Fibroblast of the aortic adventitia (primary cell): ENCODE data around the gene AMH. TPM values are rescaled to one million over a fixed set of nuclear protein-coding genes. Genes with fewer than 3 reads are reported as not detected.

Experiments used
- DNase-seq: peaks from one replicate; pipeline ENCODE4 v3.0.0-alpha.2; 2010; ENCODE audit warnings: low read depth
- H3K4me3 ChIP-seq: 2 replicates; pipeline ENCODE4 v1.5.1; 2011; ENCODE audit warnings: low read depth, mild to moderate bottlenecking, control low read depth, low read length, moderate library complexity
- total RNA-seq: library from RNA; depleted of rRNA; stranded (reverse); fragments of >200 nt; gene quantifications from 2 replicates; pipeline ENCODE4 v1.2.3, GENCODE V29; 2012; ENCODE audit warnings: low replicate concordance
- TF ChIP-seq, protein P1 (sequence below): IDR thresholded peaks from 2 replicates; pipeline ENCODE4 v1.5.1; 2011; ENCODE audit warnings: mild to moderate bottlenecking, low read length, control low read depth, inconsistent platforms; ENCODE audit not compliant: insufficient read depth

The AMH gene
- total RNA-seq, 1 donor, result 0.81 TPM

GRCh38 chr19:2239771-2240770 lies 9.1 kb upstream of the AMH start:
- peak; percentile 39 for DNase-seq
- TF ChIP-seq, protein P1, sequence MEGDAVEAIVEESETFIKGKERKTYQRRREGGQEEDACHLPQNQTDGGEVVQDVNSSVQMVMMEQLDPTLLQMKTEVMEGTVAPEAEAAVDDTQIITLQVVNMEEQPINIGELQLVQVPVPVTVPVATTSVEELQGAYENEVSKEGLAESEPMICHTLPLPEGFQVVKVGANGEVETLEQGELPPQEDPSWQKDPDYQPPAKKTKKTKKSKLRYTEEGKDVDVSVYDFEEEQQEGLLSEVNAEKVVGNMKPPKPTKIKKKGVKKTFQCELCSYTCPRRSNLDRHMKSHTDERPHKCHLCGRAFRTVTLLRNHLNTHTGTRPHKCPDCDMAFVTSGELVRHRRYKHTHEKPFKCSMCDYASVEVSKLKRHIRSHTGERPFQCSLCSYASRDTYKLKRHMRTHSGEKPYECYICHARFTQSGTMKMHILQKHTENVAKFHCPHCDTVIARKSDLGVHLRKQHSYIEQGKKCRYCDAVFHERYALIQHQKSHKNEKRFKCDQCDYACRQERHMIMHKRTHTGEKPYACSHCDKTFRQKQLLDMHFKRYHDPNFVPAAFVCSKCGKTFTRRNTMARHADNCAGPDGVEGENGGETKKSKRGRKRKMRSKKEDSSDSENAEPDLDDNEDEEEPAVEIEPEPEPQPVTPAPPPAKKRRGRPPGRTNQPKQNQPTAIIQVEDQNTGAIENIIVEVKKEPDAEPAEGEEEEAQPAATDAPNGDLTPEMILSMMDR, result no peak
- peak overlapping the region; percentile 69 for H3K4me3 ChIP-seq

GRCh38 chr19:2240881-2241760 lies 8.0 kb upstream of the AMH start:
- no peak for DNase-seq
- H3K4me3 ChIP-seq, result peak overlapping the region; percentile 69
- TF ChIP-seq, protein P1, result no peak

GRCh38 chr19:2242092-2242537 lies 7.0 kb upstream of the AMH start:
- TF ChIP-seq, protein P1, result no peak
- H3K4me3 ChIP-seq, result no peak overlapping the region
- no peak for DNase-seq

DNA sequence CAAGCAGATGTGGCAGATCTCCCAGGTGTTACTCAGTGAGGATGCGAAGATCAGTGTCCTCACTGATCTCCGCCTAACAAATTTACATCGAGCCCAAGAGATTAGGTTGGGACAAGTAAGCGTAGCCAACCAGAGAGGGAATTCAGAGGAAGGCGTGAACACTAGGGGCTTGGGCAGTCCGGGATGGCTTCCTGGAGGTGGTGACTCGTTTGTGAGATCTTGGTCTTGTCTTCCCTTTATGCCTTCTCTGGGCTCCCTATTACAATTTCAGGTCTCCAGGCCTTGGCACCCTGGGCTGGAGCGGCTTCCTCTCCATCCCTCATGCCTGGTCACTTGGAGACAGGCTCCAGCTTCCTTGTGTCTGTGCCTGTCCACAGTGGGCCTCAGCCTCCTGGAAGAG lies 6.3 kb upstream of the AMH start:
- TF ChIP-seq, protein P1, result no peak
- no peak overlapping the region for H3K4me3 ChIP-seq
- DNase-seq, result no peak

DNA sequence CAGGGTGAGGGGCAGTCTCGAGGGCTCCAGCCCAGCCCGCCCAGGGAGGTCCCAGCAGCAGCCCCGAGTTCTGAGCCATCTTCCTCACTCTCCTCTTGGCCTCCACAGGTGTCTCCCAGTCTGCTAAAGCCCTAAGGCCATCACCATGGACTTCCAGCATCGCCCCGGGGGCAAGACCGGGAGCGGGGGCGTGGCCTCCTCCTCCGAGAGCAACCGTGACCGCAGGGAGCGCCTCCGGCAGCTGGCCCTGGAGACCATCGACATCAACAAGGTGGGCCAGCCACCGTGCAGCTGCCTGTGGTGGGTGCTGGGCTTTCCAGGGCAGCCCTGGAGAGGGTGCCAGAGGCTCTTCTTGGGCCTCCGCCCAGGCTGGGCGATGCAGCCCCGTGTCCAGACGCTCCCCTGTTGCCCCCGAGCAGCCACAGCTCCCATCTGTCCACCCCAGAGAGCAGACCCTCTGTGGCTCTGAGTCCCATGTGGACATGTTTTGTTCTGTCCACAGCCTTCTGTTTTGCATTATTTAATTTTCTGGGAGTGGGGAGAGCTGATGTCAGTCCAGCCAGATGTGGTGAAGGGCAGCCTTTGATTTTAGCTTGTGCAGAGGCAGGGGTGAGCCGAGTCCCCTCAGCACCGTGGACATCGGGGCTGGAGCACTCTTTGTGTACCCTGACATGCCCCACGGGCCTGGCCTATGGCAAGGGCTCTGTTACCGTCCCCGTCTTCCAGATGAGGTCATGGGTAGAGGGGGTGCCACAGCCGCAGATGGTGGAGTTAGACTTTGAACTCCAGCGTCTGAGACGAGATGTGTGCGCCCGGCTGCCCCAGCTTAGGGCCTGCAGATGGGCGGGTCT lies 5.6 kb upstream of the AMH start:
- no peak overlapping the region for H3K4me3 ChIP-seq
- TF ChIP-seq, protein P1, result no peak
- DNase-seq, result no peak

DNA sequence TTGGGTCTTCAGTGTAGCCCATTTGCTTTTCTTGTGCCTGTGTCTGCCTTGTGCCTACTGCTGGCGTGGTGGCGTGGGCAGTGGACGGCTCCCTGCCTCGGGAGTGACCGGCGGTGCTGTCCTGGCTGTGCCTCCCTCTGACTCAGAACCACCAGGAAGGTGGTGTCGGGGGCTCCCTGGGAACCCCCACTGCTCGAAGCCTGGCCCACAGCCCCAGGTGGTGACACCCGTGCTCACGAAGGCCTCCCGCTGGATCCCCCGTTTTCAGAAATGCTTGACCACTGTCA lies 5.1 kb upstream of the AMH start:
- TF ChIP-seq, protein P1, result no peak
- no peak overlapping the region for H3K4me3 ChIP-seq
- DNase-seq, result no peak
